Thoracic aorta (tissue), 2 donors: ENCODE results near the gene PLP2. TPM values are rescaled to one million over a fixed set of nuclear protein-coding genes. Genes with fewer than 3 reads are reported as not detected.

Experiments
- ATAC-seq: fragments of 150-250 bp; one replicate; pipeline ENCODE4 v1.8.0; 2017; ENCODE audit warnings: low read depth; ENCODE audit not compliant: insufficient number of reproducible peaks, low FRiP score
- DNase-seq: peaks from one replicate; pipeline ENCODE4 v3.0.0-alpha.2; 2020; ENCODE audit warnings: low spot score
- H3K27ac ChIP-seq, 2 donors: fragments of 200-600 bp; sonication (generic); 1 replicate in 1 of 2; 2 replicates in 1 of 2; pipeline ENCODE4 v1.5.1; 2016; ENCODE audit warnings: mild to moderate bottlenecking in 2 of 2, moderate library complexity in 2 of 2
- H3K27me3 ChIP-seq: fragments of 200-600 bp; sonication (generic); replicated peaks from 2 replicates; pipeline ENCODE4 v1.6.0; 2016; ENCODE audit warnings: mild to moderate bottlenecking; ENCODE audit not compliant: insufficient read depth
- H3K36me3 ChIP-seq: fragments of 200-600 bp; sonication (generic); one replicate; pipeline ENCODE4 v1.5.1; 2016
- H3K4me1 ChIP-seq, 2 donors: fragments of 200-600 bp; sonication (generic); 1 replicate in 1 of 2; 2 replicates in 1 of 2; pipeline versions ENCODE4 v1.5.1 to v1.6.0; 2016; ENCODE audit warnings: low read depth in 2 of 2, mild to moderate bottlenecking in 1 of 2; ENCODE audit not compliant: control insufficient read depth in 1 of 2
- H3K4me3 ChIP-seq: fragments of 200-600 bp; sonication (generic); 2 replicates; pipeline ENCODE4 v1.5.1; 2016; ENCODE audit warnings: mild to moderate bottlenecking
- H3K9me3 ChIP-seq: fragments of 200-600 bp; sonication (generic); 2 replicates; pipeline ENCODE4 v1.5.1; 2016
- CTCF ChIP-seq: fragments of 200-600 bp; sonication (generic); IDR thresholded peaks from one replicate; pipeline ENCODE4 v1.5.1; 2019; ENCODE audit warnings: antibody characterized with exemption
- total RNA-seq, 2 donors: library from RNA; depleted of rRNA; stranded (reverse); fragments of >200 nt; gene quantifications; one replicate each; pipeline versions ENCODE4 v1.1.0 to v1.2.3, GENCODE V29; 2016

PLP2 gene
- total RNA-seq, 2 donors from 2014 or later: 90.2 to 101 TPM

GRCh38 chrX:49198540-49199314 lies 27.0 kb downstream of the PLP2 start:
- no peak for TF ChIP-seq CTCF
- DNase-seq (no peak), ATAC-seq (no peak)
- Histone ChIP-seq H3K36me3 (no peaks in the 10 kb centered on the region), H3K9me3 (no peaks in the 10 kb centered on the region), H3K27me3 (no peaks in the 10 kb centered on the region), H3K4me1 (peaks cover 4 to 11% of the 10 kb centered on the region in 2 donors), H3K4me3 (no peak overlapping the region), H3K27ac (no peak overlapping the region)

- Histone ChIP-seq H3K27ac (no peak overlapping the region), H3K4me3 (no peak overlapping the region)
Observed at GRCh38 chrX:49199315-49199595, 27.6 kb downstream of the PLP2 start.

GRCh38 chrX:49199906-49200771 lies 28.4 kb downstream of the PLP2 start, which contains the start of gene SYP:
SYP (minus strand) TSS chrX:49200193; CDS start chrX:49200186, 7 bp downstream.
- peak within 1 kb of the TSS; percentile 70 for H3K4me3 ChIP-seq
- no peaks in the 10 kb centered on the region for H3K36me3 ChIP-seq
- H3K27me3 ChIP-seq: no peaks in the 10 kb centered on the region
- TF ChIP-seq CTCF: no peak
- DNase-seq (peak; percentile 57), ATAC-seq (peak; percentile 79)
- peaks cover 4 to 11% of the 10 kb centered on the region in 2 donors for H3K4me1 ChIP-seq
- H3K9me3 ChIP-seq: no peaks in the 10 kb centered on the region
- peak within 1 kb of the TSS; percentile 65 to 67 for H3K27ac ChIP-seq

More at GRCh38 chrX:49199315-49199595, 27.6 kb downstream of the PLP2 start:
- Histone ChIP-seq H3K36me3 (no peaks in the 10 kb centered on the region), H3K27me3 (no peaks in the 10 kb centered on the region), H3K4me1 (peaks cover 4 to 11% of the 10 kb centered on the region in 2 donors), H3K9me3 (no peaks in the 10 kb centered on the region)
- DNase-seq (no peak), ATAC-seq (no peak)
- no peak for TF ChIP-seq CTCF

GRCh38 chrX:49202022-49202421 lies 30.3 kb downstream of the PLP2 start:
- Histone ChIP-seq H3K27me3 (no peaks in the 10 kb centered on the region), H3K4me1 (peaks cover 4 to 11% of the 10 kb centered on the region in 2 donors), H3K27ac (no peak overlapping the region), H3K4me3 (no peak overlapping the region), H3K36me3 (no peaks in the 10 kb centered on the region), H3K9me3 (no peaks in the 10 kb centered on the region)
- TF ChIP-seq CTCF: no peak
- ATAC-seq (no peak), DNase-seq (no peak)

- H3K9me3 ChIP-seq: no peaks in the 10 kb centered on the region
- no peaks in the 10 kb centered on the region for H3K27me3 ChIP-seq
- ATAC-seq: no peak
- no peak overlapping the region for H3K27ac ChIP-seq
- H3K36me3 ChIP-seq: no peaks in the 10 kb centered on the region
- peaks cover 4 to 11% of the 10 kb centered on the region in 2 donors for H3K4me1 ChIP-seq
- no peak for TF ChIP-seq CTCF
- H3K4me3 ChIP-seq: no peak overlapping the region
- DNase-seq: no peak
Observed at GRCh38 chrX:49203536-49203935, 31.8 kb downstream of the PLP2 start.
